Activated CD4-positive, alpha-beta T cell treated with anti-CD3 and anti-CD28 coated beads for 36 hours (primary cell): ENCODE results near the gene TMED7. TPM values are rescaled to one million over a fixed set of nuclear protein-coding genes. Genes with fewer than 3 reads are reported as not detected.

ENCODE experiments used
- ATAC-seq: fragments of 200-7000 bp; cut with Tn5 transposase; one replicate; pipeline ENCODE4 v1.10.0; 2021; ENCODE audit warnings: mild to moderate bottlenecking, moderate library complexity
- CTCF ChIA-PET: fragments of 350-600 bp; sonication (Branson Sonifier 250); formaldehyde crosslinking; loops from one replicate; lab custom pipeline; 2021; ENCODE audit warnings: antibody characterized with exemption; lab: Charles Lee
- POLR2A ChIA-PET: fragments of 350-600 bp; sonication (Branson Sonifier 250); formaldehyde crosslinking; loops from one replicate; lab custom pipeline; 2021; ENCODE audit warnings: antibody characterized with exemption, inconsistent platforms; lab: Charles Lee
- DNase-seq: peaks from one replicate; pipeline ENCODE4 v3.0.0-alpha.2; 2020
- H3K27ac Mint-ChIP-seq: one replicate; pipeline ENCODE4 v1.8.0; 2021; ENCODE audit warnings: mixed read lengths
- H3K27me3 Mint-ChIP-seq: one replicate; pipeline ENCODE4 v1.8.0; 2021; ENCODE audit warnings: mixed read lengths
- H3K36me3 Mint-ChIP-seq: one replicate; pipeline ENCODE4 v1.8.0; 2021; ENCODE audit warnings: low read depth, mixed read lengths
- H3K4me1 Mint-ChIP-seq: one replicate; pipeline ENCODE4 v1.8.0; 2021; ENCODE audit warnings: mixed read lengths
- H3K4me3 Mint-ChIP-seq: one replicate; pipeline ENCODE4 v1.8.0; 2021; ENCODE audit warnings: mild to moderate bottlenecking, moderate library complexity, mixed read lengths
- H3K9me3 Mint-ChIP-seq: one replicate; pipeline ENCODE4 v1.8.0; 2021; ENCODE audit warnings: low read depth, mixed read lengths
- intact Hi-C, 2 experiments: fragments of 100-400 bp; cut with DNase I in 1 of 2; cut with micrococcal nuclease in 1 of 2; formaldehyde crosslinking; loops; one replicate each; pipeline versions ENCODE4 v1.14.2 to v1.15.1; 2022 to 2024; cut with DNase I, micrococcal nuclease
- total RNA-seq, 2 experiments: library from RNA; stranded (reverse); gene quantifications; one replicate each; pipeline ENCODE4 v1.2.3, GENCODE V29; 2021

TMED7 gene
- total RNA-seq, 2 experiments from 2014 or later: 31.4 to 36.8 TPM

DNA sequence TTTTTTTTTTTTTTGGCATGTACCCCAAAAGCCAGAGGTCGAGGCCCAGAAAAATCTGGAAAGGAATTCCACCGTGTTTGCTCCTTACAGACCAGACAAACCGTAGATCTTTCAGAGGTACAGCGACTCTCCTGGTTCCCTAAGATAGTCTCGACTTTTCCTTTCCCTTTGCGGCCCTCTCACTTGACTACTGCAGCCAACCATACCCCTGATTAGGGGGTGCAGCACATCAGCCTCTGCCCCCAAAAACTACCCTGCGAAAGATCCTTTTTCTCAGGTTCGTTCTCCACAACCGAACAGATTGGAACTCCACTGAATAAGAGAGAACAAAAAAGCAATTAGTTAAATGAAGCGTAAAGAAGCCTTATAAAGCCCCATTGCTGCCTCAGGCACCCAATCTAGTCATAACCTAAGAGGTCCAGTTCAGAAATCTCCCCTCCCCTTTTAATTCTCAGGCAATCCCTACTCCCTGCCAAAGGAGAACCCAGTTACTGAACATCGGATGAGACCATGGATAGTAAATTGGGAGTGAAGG is 23.2 kb downstream of the TMED7 start:
- Mint-ChIP-seq H3K9me3 (no peaks in the 10 kb centered on the region), H3K4me3 (peak overlapping the region; percentile 61), H3K27ac (peak overlapping the region; percentile 86), H3K27me3 (no peaks in the 10 kb centered on the region), H3K4me1 (peaks cover 37% of the 10 kb centered on the region), H3K36me3 (peaks cover 29% of the 10 kb centered on the region)
- no peak for ATAC-seq
- ChIA-PET CTCF (interaction anchor here (0.7 kb wide), 1 partner anchor 340 kb away, joined by 3 read pairs; the partner anchor contains the start of gene PGGT1B), POLR2A (interaction anchor here (0.9 to 1.5 kb wide), 2 partner anchors 22 to 76 kb away, joined by 3 read pairs; no protein-coding TSS in a partner anchor)
- intact Hi-C loops: loop anchor here (1.0 to 2.0 kb wide), 3 partner anchors 22 to 58 kb away; partner anchors contain the start of gene FEM1C (in 1 of the 2)
- DNase-seq: no peak

DNA sequence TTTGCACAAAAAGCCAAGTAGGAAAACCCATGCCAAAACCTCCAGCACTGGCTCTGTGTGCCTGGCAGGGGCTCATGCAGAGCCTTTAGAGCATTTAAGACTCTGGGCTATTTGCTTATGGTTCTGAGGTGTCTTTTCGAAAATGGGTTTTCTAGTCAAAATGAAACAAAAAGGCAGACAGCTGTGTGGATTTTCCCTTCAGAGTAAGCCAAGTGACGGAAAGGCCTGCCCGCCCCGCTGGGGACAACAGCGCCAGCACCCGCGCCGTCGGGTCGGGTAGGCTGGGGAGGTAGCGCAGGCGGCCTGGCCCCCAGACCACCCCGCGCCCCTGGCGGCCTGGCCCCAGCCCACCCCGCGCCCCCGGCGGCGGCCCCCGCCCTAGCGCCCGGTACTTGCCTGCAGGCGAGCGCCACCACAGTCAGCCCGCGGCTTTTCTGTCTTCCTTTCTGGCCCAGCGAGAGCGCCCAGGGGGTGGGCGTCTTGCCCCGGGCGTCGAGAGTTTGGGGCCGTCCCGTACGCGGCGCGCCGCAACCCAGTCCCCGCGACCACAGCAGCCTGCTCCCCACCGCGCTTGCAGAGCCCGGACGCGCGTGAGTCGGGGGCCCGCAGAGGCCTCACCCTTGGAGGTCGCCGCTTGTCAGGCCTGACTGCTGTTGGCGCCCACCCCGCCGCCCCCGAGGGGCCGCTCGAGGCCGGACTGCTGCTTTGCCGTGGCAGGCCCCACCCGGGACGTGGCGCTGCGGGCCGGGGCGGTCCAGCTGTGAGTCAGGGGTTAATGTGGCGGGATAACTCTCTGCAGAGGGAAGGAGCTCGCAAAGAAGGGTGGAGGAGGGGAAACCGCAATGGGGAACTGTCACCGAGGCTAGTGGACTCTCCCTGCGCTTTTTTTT is 23.9 kb downstream of the TMED7 start, which contains the start of gene TICAM2:
TSS of gene TICAM2 (minus strand) at position 779 of the 890 bp plus-strand sequence. CDS start 21,223 bp downstream, outside the sequence.
- Mint-ChIP-seq H3K4me1 (peaks cover 37% of the 10 kb centered on the region), H3K27ac (peak within 1 kb of the TSS; percentile 86), H3K9me3 (no peaks in the 10 kb centered on the region), H3K4me3 (peak within 1 kb of the TSS; percentile 61), H3K36me3 (peaks cover 28% of the 10 kb centered on the region), H3K27me3 (no peaks in the 10 kb centered on the region)
- ChIA-PET CTCF (interaction anchor here (0.7 to 1.3 kb wide), 5 partner anchors 10 to 339 kb away, joined by 3 read pairs; partner anchors contain the start of gene PGGT1B), POLR2A (interaction anchor here (0.9 to 1.5 kb wide), 2 partner anchors 23 to 75 kb away, joined by 3 read pairs; no protein-coding TSS in a partner anchor)
- peak; percentile 91 for ATAC-seq
- DNase-seq: peak; percentile 81
- intact Hi-C loops: loop anchor here (1.0 to 2.0 kb wide), 4 partner anchors 23 to 239 kb away; partner anchors contain the start of genes AP3S1 (in 1 of the 2), ATG12 (in 1 of the 2) and FEM1C (in 1 of the 2)

DNA sequence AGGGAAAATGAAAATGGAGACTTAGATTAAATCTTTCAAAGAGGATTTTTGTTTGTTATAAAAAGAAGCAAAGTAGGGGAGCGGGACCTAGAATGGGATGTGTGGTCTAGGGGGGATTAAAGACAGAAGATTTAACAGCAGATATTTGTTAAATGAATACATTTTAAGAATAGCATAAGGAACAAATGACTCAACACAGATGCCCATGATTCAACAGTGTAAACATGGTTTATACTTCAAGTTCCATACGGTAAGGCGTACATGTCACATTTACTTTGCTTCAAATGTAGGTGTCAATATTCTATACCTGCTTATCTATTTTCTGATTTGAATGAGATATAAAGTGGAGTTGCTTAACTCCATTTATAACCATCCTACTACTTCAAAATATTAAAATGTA is 25.1 kb downstream of the TMED7 start:
- peaks cover 35% of the 10 kb centered on the region for H3K4me1 Mint-ChIP-seq
- no peaks in the 10 kb centered on the region for H3K9me3 Mint-ChIP-seq
- POLR2A ChIA-PET: no interaction called here
- H3K4me3 Mint-ChIP-seq: no peak overlapping the region
- DNase-seq: no peak
- H3K36me3 Mint-ChIP-seq: peaks cover 18% of the 10 kb centered on the region
- H3K27ac Mint-ChIP-seq: no peak overlapping the region
- intact Hi-C loops: loop anchor here in 1 of 2 experiments (1.0 kb wide), 1 partner anchor 241 kb away; the partner anchor contains the start of genes AP3S1 and ATG12
- H3K27me3 Mint-ChIP-seq: no peaks in the 10 kb centered on the region
- ATAC-seq: no peak
- CTCF ChIA-PET: interaction anchor here (0.8 to 1.3 kb wide), 2 partner anchors 26 to 57 kb away, joined by 3 read pairs; no protein-coding TSS in a partner anchor

DNA sequence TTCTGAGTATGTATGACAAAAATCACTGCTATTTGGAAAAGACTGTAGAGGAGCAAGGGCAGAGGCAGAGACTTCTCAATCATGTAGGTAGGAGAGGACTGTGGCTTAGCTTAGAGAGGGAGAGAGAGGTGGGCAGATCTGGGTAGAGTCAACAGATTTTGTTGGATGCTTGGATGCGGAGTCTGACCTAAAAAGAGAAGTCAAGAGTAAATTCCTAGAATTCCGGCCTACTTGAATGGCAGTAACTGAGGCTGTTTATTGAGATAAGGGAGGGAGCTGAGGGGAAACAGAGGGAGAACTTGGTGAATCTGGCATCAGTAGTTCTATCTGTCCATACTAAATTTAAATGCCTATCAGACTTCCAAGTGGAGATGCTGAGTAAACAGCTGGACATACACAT is 25.9 kb downstream of the TMED7 start:
- DNase-seq (no peak), ATAC-seq (no peak)
- H3K27me3 Mint-ChIP-seq: no peaks in the 10 kb centered on the region
- intact Hi-C loops: no loop called here
- ChIA-PET POLR2A (interaction anchor here (0.6 kb wide), 1 partner anchor 12 kb away, joined by 3 read pairs; no protein-coding TSS in a partner anchor), CTCF (interaction anchor here (0.6 to 0.8 kb wide), 4 partner anchors 12 to 292 kb away, joined by 3 to 4 read pairs (median 3); no protein-coding TSS in a partner anchor)
- peaks cover 15% of the 10 kb centered on the region for H3K36me3 Mint-ChIP-seq
- peaks cover 33% of the 10 kb centered on the region for H3K4me1 Mint-ChIP-seq
- no peak overlapping the region for H3K27ac Mint-ChIP-seq
- no peak overlapping the region for H3K4me3 Mint-ChIP-seq
- H3K9me3 Mint-ChIP-seq: no peaks in the 10 kb centered on the region

DNA sequence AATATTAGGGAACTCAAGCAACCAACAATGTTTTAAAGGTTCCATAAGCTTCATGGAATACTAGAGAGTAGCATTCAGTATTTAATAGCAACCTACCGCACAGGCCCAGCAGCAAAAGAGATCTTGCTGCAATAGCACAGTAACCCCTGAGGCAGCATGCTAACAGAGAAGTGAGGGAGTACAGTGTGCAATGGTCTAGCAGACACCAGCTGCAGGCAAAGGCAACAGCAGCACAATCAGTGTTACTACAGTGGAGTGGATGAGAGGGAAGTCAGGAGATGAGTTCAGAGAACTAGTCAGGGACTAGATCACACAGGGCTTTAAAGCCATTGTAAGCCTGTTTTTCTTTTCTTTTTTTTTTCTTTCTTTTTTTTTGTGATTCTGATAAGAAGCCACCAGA is 26.3 kb downstream of the TMED7 start:
- H3K27ac Mint-ChIP-seq: no peak overlapping the region
- ATAC-seq (no peak), DNase-seq (peak; percentile 10)
- no peaks in the 10 kb centered on the region for H3K27me3 Mint-ChIP-seq
- POLR2A ChIA-PET: no interaction called here
- no peak overlapping the region for H3K4me3 Mint-ChIP-seq
- intact Hi-C loops: no loop called here
- H3K36me3 Mint-ChIP-seq: peaks cover 15% of the 10 kb centered on the region
- CTCF ChIA-PET: interaction anchor here (0.7 to 0.8 kb wide), 3 partner anchors 12 to 57 kb away, joined by 3 to 4 read pairs (median 3); no protein-coding TSS in a partner anchor
- H3K4me1 Mint-ChIP-seq: peaks cover 33% of the 10 kb centered on the region
- H3K9me3 Mint-ChIP-seq: no peaks in the 10 kb centered on the region

DNA sequence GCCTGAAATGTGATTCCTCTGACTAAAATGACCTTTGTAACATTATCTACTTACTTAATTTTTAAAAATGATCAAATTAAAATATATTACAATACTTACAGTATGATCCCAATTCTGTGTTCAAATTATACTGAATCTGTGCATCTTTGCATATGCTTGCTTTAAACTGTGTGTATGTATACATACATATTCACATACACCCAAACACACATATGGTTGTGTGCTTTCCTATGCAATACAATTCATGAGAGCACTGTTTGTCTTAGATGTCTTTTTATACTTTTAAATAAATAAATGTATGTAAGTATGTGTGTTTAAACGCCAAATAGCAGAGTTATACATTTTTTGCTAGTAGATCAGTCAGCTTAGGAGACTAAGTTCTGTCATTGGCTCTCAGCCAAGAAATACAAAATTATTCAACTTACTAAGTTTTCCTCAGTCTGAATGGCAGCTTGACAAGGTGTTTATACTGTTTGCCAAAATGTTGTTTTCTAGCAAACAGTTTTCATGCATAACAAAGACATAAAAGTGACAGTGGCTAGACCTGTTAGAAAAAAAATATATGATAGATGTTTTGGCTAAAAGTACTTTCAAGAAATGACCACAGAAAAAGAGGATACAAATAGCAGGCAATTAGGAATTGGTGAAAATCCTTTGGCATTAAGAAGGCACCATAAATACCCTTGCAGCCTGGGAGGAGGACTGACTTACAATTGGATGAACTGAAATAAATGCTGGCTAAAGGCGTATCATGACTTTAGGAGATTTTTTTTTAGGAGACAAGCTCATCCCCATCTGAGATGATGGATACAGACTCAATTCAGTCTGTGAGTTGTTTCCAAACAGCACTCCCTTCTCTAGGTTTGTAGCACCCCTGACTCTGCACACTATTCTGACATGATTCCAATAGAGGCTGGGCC is 31.4 kb downstream of the TMED7 start:
- Mint-ChIP-seq H3K27me3 (no peaks in the 10 kb centered on the region), H3K36me3 (no peaks in the 10 kb centered on the region), H3K9me3 (no peaks in the 10 kb centered on the region), H3K27ac (no peak overlapping the region), H3K4me1 (peaks cover under 1% of the 10 kb centered on the region), H3K4me3 (no peak overlapping the region)
- DNase-seq (no peak), ATAC-seq (no peak)
- ChIA-PET POLR2A (no interaction called here), CTCF (interaction anchor here (0.7 kb wide), 1 partner anchor 1504 kb away, joined by 3 read pairs; no protein-coding TSS in a partner anchor)
- intact Hi-C loops: no loop called here

DNA sequence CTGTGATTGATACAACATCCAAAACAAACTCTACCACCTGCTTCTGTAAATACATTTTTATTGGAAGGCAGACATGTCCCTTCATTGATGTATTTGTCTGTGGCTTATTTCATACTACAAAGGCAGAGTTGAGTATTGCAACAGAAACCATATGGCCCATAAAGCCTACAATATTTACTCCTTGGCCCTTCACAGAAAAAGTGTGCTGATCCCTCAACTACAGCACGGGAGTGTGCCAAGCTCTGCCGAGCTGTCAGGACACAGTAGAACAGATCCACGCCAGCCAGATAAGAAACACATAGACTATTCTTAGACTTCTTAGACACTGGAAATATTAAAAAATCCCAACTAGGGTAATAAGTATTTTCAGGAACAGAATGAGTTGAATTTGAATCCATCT is 36.8 kb downstream of the TMED7 start:
- CTCF ChIA-PET: interaction anchor here (1.0 to 3.0 kb wide), 3 partner anchors 15 to 280 kb away, joined by 3 to 16 read pairs (median 4); no protein-coding TSS in a partner anchor
- POLR2A ChIA-PET: no interaction called here
- ATAC-seq: no peak
- H3K27ac Mint-ChIP-seq: no peak overlapping the region
- intact Hi-C loops: loop anchor here in 1 of 2 experiments (5.0 kb wide), 1 partner anchor 202 kb away; no protein-coding TSS in a partner anchor
- H3K4me3 Mint-ChIP-seq: no peak overlapping the region
- H3K36me3 Mint-ChIP-seq: no peaks in the 10 kb centered on the region
- H3K4me1 Mint-ChIP-seq: no peaks in the 10 kb centered on the region
- H3K27me3 Mint-ChIP-seq: no peaks in the 10 kb centered on the region
- DNase-seq: no peak
- no peaks in the 10 kb centered on the region for H3K9me3 Mint-ChIP-seq

DNA sequence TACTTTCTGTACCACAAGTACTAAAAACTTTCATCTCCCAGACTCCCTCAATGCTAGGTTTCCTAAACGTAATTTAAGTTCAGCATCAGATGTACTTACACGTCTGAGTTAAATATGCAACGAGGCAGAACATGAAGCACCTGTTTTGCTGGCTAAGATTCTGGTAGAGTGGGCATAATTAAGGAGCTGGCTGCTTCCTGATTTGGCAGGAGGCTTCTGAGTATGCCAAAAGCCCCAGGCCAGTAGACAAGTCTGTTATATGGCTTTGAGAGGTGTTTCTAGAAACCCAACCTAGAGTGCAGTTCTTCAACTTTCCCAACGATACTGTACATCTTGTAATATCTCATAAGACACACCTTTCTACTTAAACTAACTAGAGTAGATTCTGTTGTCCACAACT is 37.2 kb downstream of the TMED7 start:
- POLR2A ChIA-PET: no interaction called here
- no peak overlapping the region for H3K27ac Mint-ChIP-seq
- H3K4me1 Mint-ChIP-seq: no peaks in the 10 kb centered on the region
- CTCF ChIA-PET: interaction anchor here (1.0 to 3.0 kb wide), 3 partner anchors 9 to 279 kb away, joined by 3 to 16 read pairs (median 4); no protein-coding TSS in a partner anchor
- no peaks in the 10 kb centered on the region for H3K9me3 Mint-ChIP-seq
- H3K4me3 Mint-ChIP-seq: no peak overlapping the region
- ATAC-seq (no peak), DNase-seq (no peak)
- intact Hi-C loops: loop anchor here in 1 of 2 experiments (5.0 kb wide), 1 partner anchor 201 kb away; no protein-coding TSS in a partner anchor
- no peaks in the 10 kb centered on the region for H3K36me3 Mint-ChIP-seq
- no peaks in the 10 kb centered on the region for H3K27me3 Mint-ChIP-seq

DNA sequence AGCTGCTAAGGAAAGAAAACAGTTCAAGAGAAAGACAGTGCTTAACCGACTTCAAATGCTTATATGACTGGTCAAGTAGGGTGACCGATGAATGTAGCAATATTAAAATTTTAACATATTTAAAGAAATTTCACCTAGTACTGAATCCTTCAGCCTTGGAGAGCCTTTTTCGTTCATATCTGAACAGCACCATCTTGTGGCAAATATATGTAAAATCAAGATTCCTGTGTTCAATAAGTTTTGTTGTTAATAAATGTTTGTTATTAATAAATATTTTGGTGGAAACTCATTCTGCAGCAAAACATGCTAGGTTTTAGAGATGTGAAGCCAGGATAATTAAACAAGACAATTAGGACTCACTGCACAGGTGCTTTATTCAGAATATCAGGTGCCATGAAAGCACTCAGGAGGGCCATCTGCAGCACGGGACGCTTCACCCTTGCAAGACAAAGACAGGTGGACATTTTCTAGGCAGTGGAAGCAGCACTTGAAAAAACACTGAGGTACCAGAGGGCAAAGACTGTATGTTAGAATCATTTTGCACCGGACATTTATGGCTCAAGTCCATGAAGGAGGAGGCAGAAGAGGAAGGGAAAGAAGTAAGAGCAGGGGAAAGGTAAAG is 39.2 kb downstream of the TMED7 start:
- DNase-seq: no peak
- ATAC-seq: no peak
- CTCF ChIA-PET: interaction anchor here (0.5 to 3.0 kb wide), 3 partner anchors 277 to 280 kb away, joined by 3 to 16 read pairs (median 5); no protein-coding TSS in a partner anchor
- Mint-ChIP-seq H3K36me3 (no peaks in the 10 kb centered on the region), H3K4me3 (no peak overlapping the region), H3K4me1 (no peaks in the 10 kb centered on the region), H3K27ac (no peak overlapping the region), H3K9me3 (no peaks in the 10 kb centered on the region), H3K27me3 (no peaks in the 10 kb centered on the region)
- intact Hi-C loops: loop anchor here (1.0 to 5.0 kb wide), 4 partner anchors 199 to 488 kb away; no protein-coding TSS in a partner anchor
- POLR2A ChIA-PET: no interaction called here
